HG02759 (cell line): ENCODE results near the gene MRM1.
"Not testable (repeated sequence)": the region's sequence is repeated elsewhere in the genome, so short reads cannot be mapped to it uniquely, and the experiment has no call there.

Experiments
- ATAC-seq: cut with Tn5 transposase; IDR thresholded peaks from one replicate; pipeline ENCODE4 v1.9.1; 2021; ENCODE audit warnings: mild to moderate bottlenecking, moderate library complexity; ENCODE audit not compliant: unreplicated experiment

The MRM1 gene

DNA sequence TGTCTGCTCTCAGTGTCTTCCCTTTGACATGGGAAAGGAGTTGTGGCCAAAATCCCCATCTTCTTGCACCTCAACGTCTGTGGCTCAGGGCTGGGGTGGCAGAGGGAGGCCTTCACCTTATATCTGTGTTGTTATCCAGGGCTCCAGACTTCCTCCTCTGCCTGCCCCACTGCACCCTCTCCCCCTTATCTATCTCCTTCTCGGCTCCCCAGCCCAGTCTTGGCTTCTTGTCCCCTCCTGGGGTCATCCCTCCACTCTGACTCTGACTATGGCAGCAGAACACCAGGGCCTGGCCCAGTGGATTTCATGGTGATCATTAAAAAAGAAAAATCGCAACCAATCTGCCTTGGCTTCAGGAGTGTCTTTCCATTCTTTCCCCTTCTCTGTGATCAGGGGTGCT is 918 bp upstream of the MRM1 start:
- ATAC-seq = no peak

DNA sequence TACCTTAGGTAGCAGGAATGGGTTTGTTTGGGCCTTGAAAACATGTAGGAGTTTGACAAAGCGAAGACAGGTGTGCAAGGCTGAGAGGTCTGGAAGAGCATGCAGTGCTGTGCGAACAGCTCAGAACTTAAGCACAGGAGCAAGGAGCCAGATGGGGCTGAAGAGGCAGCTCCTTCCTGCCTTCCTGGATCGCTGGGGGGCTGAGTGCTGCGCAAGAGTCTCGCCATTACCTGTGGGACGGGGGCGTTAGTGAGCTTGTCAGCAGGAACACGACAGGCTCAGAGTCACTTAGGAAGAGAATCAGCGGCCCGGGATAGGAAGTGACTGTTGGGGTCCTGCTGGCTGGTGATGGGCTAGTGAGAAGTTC is 464 bp upstream of the MRM1 start:
- no peak for ATAC-seq

DNA sequence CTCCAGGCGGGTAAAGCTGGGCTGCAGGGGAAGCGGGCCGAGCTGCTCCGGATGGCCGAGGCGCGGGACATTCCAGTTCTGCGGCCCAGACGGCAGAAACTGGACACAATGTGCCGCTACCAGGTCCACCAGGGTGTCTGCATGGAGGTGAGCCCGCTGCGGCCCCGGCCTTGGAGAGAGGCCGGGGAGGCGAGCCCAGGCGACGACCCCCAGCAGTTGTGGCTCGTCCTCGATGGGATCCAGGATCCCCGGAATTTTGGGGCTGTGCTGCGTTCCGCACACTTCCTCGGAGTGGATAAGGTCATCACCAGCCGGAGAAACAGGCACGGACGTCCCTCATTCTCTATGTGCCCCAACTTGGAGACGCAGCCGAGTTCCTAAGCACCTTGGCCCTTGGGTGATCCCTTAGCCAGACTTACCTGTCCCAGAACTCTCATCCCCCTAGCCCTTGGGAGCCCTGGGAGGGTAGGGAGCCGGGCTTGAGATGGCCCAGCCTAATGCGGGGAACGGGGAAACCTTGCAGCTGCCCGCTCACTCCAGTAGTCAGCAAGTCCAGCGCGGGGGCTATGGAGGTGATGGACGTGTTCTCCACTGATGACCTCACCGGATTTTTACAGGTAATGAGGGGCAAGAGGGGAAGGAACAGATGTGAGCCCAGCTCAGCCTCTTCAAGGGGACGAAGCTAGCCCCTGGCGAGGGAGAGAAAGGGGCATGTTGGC is 806 bp downstream of the MRM1 start:
- ATAC-seq = peak; percentile 24

DNA sequence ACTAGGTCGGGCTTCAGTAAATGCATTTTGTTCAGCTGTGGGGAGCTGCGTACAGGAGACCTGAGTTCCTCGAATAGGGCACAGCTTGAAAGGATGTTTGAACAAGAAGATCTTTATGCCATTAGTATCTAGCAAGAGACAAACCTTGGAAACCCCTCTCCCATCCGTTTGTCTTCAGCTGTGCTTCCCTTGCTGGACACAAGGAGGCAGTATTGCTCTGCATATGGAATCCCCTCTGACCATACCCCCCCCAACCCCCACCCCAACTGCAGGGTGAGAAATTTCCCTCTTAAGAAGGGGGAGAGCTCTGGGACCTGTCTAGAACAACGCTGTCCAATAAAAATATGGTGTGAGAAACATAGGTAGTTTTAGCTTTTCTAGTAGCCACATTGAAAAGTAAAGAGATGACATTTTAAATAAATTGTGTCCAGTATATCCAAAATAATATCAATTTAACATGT is 1.6 kb downstream of the MRM1 start:
- ATAC-seq = no peak

DNA sequence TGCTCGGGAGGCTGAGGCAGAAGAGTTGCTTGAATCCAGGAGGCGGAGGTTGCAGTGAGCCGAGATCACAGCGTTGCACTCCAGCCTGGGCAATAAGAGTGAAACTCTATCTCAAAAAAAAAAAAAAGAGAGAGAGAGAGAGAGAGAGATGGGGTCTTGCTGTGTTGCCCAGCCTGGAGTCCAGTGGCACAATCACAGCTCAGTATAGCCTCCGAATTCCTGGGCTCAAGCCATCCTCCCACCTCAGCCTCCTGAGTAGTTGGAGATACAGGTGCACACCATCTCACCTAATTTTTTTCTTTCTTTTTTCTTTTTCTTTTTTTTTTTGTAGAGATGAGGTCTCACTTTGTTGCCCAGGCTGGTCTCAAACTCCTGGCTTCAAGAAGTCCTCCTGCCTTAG is 3.6 kb downstream of the MRM1 start:
- ATAC-seq = not testable (repeated sequence)

- no peak for ATAC-seq
Observed at GRCh38 chr17:36608280-36608679, 6.9 kb downstream of the MRM1 start.

GRCh38 chr17:36608794-36609497 is 7.6 kb downstream of the MRM1 start:
- ATAC-seq = no peak

GRCh38 chr17:36609498-36609862 is 8.1 kb downstream of the MRM1 start:
- no peak for ATAC-seq

GRCh38 chr17:36610474-36610873 is 9.1 kb downstream of the MRM1 start:
- no peak for ATAC-seq

DNA sequence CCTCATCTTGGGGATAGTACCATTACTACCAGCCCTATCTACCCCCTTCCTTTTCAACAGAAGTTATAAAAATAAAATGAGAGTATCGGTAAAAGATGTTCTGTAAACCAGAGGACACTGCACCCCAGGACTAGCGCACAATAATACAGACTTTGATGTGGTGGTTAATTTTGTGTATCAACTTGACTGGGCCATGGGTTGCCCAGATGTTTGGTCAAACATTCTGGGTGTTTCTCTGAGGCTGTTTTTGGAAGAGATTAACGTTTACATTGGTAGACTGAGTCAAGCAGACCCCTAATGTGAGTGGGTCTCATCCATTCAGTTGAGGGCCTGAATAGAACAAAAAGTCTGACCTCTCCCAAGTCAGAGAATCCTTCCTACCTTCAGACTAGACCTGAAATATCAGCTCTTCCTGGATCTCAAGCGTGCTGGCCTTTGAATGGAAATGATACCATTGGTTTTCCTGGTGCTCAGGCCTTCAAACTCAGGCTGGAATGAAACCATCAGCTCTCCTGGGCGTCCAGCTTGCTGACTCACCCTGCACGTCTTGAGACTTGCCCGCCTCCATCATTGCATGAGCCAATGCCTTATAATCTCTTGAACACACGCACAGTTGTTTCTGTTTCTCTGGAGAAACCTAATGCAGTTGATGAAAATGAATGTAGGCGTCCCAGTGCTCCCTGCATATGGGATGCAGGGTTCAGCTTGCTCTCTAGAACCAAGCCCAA is 10.1 kb downstream of the MRM1 start:
- no peak for ATAC-seq

GRCh38 chr17:36612323-36612722 is 10.9 kb downstream of the MRM1 start:
- ATAC-seq = no peak

DNA sequence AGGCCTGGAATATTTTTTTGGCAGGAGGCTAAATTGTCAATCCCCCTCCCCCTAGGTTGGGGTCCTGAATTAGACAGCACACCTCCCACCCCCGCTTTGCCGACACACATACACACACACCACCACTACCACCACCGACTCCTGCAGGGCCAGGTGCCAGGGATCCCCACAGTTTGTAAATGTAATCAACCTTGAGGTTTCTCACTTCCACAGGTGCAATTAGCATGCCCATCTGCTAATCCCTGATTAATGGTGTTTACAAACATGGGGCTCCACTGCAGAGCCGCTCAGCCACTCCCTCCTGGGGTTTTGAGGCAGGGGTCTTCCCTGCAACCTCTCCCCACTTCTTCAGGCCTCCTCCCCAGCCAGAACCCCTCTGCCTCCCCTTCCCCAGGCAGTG is 11.8 kb downstream of the MRM1 start:
- ATAC-seq = no peak

DNA sequence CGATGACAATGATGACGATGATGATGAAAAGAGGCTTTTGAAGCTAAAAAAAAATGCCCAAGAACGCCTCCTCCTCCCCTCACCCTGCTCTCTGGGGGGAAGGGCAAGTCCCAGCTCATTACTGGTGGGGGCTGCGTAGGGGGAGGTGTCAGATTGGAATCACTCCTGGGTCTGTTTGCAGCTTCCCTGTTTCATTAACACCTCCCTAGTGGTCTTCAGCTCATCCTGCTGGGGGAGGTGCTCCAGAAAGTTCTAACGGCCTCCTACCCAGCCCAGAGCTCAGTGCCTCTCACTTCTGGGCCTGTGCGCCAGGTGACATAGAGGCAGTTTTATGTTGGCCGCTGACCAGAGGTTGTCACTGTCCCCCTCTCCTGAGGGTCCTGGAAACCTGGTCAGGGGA is 12.7 kb downstream of the MRM1 start:
- no peak for ATAC-seq

DNA sequence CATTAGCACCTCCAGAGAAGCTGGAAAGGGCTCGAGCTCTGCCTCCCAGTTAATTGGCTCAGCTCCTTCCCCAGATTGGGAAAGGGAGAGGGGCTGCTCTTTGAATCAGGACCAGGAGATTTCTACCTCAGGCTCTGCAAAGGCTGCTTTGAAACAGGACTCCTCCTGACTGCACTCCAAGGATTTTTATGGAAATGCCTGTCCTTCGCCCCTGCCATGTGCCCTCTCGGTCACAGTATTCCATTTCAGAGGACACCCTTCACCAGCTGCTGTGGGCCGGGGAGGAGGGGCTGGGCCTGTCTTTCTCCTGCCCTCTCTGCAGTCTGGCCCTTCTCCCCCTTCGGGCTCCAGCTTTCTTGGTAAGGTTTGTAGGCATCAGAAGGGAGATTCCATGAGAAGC is 13.6 kb downstream of the MRM1 start:
- ATAC-seq = no peak

GRCh38 chr17:36616061-36617029 is 15.0 kb downstream of the MRM1 start:
- ATAC-seq = no peak

DNA sequence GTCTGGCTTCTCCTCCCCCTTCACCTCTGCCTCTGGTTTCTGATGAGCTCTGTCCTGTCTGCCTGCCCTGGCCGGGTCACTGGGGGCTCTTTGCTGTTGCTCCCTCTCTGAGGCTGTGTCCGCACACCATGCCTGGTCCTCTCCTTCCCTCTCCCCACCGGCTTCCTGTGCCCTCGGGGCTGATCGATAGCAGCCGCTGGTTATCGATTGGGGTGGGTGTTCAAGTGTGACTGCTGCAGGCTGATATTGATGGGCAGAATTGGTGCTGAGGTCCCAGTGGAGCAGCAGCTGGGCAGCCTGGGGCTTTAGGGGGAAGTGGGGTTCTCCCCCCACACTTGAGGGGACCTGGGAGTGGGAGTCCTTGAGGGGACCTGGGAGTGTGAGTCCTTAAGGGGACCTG is 16.4 kb downstream of the MRM1 start:
- no peak for ATAC-seq

GRCh38 chr17:36623281-36623680 is 21.9 kb downstream of the MRM1 start:
- ATAC-seq = no peak

DNA sequence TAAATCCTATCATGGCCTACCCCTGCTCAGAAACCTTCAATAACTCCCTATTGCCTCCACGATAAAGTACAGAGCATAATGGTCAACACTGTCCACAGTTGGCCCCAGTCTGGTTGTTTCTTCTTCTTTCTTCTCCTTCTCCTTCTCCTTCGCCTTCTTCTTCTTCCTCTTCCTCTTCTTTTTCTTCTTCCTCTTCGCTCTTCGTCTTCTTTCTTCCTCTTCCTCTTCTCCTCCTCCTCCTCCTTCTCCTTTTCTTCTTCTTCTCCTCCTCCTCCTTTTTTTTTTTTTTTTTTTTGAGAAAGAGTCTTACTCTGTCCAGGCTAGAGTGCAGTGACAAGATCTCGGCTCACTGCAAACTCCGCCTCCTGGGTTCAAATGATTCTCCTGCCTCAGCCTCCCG is 23.8 kb downstream of the MRM1 start:
- ATAC-seq = no peak

DNA sequence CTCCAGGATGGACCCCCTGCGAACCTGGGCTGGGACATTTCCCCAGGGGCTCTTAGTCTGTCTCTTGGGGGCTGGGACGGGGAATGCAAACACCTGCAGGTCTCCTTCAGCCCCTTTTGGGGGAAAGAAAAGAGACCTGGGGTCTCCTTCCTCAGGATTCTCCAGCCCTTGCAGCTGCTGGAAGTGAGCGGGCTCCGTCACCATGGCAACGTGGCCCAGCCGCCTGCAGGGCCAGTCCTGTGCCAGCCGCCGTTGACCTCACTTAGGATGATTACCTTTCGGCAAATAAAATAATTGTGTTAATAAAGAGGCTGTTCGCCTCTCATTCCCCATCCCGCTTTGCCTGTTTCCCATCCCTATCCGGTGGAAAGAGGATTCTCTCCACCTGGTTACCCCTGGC is 25.7 kb downstream of the MRM1 start:
- ATAC-seq = no peak

GRCh38 chr17:36628576-36628975 is 27.2 kb downstream of the MRM1 start:
- no peak for ATAC-seq
